Upper lobe of left lung (tissue), 6 donors: ENCODE measurements around the gene SLC4A8. TPM values are rescaled to one million over a fixed set of nuclear protein-coding genes. Genes with fewer than 3 reads are reported as not detected.

Experiments used
- ATAC-seq, 2 donors: fragments of 200-7000 bp; cut with Tn5 transposase; one replicate each; pipeline ENCODE4 v1.9.1; 2022; ENCODE audit warnings: mild to moderate bottlenecking in 2 of 2, moderate library complexity in 2 of 2; ENCODE audit not compliant: low FRiP score in 2 of 2
- DNase-seq, 2 donors: peaks; one replicate each; pipeline ENCODE4 v3.0.0-alpha.2; 2019 to 2020
- H3K27ac ChIP-seq, 4 donors: fragments of 200-600 bp; sonication (generic); one replicate each; pipeline ENCODE4 v1.5.1; 2016 to 2019
- H3K27me3 ChIP-seq, 4 donors: fragments of 200-600 bp; sonication (generic); one replicate each; pipeline ENCODE4 v1.5.1; 2017 to 2019
- H3K36me3 ChIP-seq, 4 donors: fragments of 200-600 bp; sonication (generic); one replicate each; pipeline ENCODE4 v1.5.1; 2016 to 2019
- H3K4me1 ChIP-seq, 4 donors: fragments of 200-600 bp; sonication (generic); one replicate each; pipeline ENCODE4 v1.5.1; 2018 to 2019
- H3K4me3 ChIP-seq, 4 donors: fragments of 200-600 bp; sonication (generic); one replicate each; pipeline ENCODE4 v1.5.1; 2017 to 2019; ENCODE audit warnings: mild to moderate bottlenecking in 2 of 4, moderate library complexity in 1 of 4
- H3K9me3 ChIP-seq, 4 donors: fragments of 200-600 bp; sonication (generic); one replicate each; pipeline ENCODE4 v1.5.1; 2018 to 2019
- EP300 ChIP-seq, 4 donors: sonication (generic); formaldehyde crosslinking; IDR thresholded peaks; one replicate each; pipeline ENCODE4 v1.5.1; 2017; ENCODE audit warnings: antibody characterized with exemption in 4 of 4, control low read depth in 2 of 4
- POLR2A ChIP-seq, 4 donors: fragments of 450-650 bp; IDR thresholded peaks; one replicate each; pipeline ENCODE4 v1.5.1; 2016 to 2017; ENCODE audit warnings: antibody characterized with exemption in 4 of 4, mild to moderate bottlenecking in 2 of 4
- POLR2AphosphoS5 ChIP-seq, 2 donors: sonication (generic); formaldehyde crosslinking; IDR thresholded peaks; one replicate each; pipeline ENCODE4 v1.5.1; 2017; ENCODE audit warnings: antibody characterized with exemption in 2 of 2
- WGBS, 2 donors: methylation state at CpG; one replicate each; pipeline ENCODE4 v1.1.5; 2017 to 2018; 5-methylcytosine and 5-hydroxymethylcytosine counted together
- total RNA-seq, 6 donors: library from RNA; depleted of rRNA in 4 of 6; stranded (reverse); fragments of >200 nt in 4 of 6; gene quantifications; one replicate each; pipeline versions ENCODE4 v1.1.0 to v1.2.1, GENCODE V29; 2016 to 2021
- TF ChIP-seq, protein P1 (sequence below), 6 experiments: fragments of 450-650 bp in 4 of 6; fragments of 200-600 bp in 2 of 6; sonication (generic) in 2 of 6; IDR thresholded peaks; one replicate each; pipeline ENCODE4 v1.5.1; 2016 to 2019; ENCODE audit warnings: antibody characterized with exemption in 6 of 6
- donor health status: DM: no; HTN: no; CAD: no; lungs with moderate emphysema.
- donor health status: DM: no; HTN: yes; CAD: no; lungs with severe emphysema.

Gene SLC4A8
- total RNA-seq, 6 donors from 2014 or later: 2.3 to 13.5 (median 7.4) TPM

GRCh38 chr12:51524386-51524901, 99.8 kb downstream of the SLC4A8 start:
- no peaks in the 10 kb centered on the region for H3K27me3 ChIP-seq
- H3K27ac ChIP-seq: no peak overlapping the region
- no peaks in the 10 kb centered on the region for H3K9me3 ChIP-seq
- 48 to 70% methylated on average over 4 to 6 of the region's 6 CpGs for WGBS, 2 donors
- H3K4me1 ChIP-seq: no peaks in the 10 kb centered on the region
- no peaks in the 10 kb centered on the region for H3K36me3 ChIP-seq
- DNase-seq: no peak
- H3K4me3 ChIP-seq: no peak overlapping the region
- no peak for TF ChIP-seq EP300 (IDR thresholded peaks at IDR 0.05)
- TF ChIP-seq, protein P1, sequence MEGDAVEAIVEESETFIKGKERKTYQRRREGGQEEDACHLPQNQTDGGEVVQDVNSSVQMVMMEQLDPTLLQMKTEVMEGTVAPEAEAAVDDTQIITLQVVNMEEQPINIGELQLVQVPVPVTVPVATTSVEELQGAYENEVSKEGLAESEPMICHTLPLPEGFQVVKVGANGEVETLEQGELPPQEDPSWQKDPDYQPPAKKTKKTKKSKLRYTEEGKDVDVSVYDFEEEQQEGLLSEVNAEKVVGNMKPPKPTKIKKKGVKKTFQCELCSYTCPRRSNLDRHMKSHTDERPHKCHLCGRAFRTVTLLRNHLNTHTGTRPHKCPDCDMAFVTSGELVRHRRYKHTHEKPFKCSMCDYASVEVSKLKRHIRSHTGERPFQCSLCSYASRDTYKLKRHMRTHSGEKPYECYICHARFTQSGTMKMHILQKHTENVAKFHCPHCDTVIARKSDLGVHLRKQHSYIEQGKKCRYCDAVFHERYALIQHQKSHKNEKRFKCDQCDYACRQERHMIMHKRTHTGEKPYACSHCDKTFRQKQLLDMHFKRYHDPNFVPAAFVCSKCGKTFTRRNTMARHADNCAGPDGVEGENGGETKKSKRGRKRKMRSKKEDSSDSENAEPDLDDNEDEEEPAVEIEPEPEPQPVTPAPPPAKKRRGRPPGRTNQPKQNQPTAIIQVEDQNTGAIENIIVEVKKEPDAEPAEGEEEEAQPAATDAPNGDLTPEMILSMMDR (IDR thresholded peaks at IDR 0.05): no peak
- no peak for TF ChIP-seq POLR2A (IDR thresholded peaks at IDR 0.05)
- TF ChIP-seq POLR2AphosphoS5 (IDR thresholded peaks at IDR 0.05): no peak
- ATAC-seq: no peak

DNA sequence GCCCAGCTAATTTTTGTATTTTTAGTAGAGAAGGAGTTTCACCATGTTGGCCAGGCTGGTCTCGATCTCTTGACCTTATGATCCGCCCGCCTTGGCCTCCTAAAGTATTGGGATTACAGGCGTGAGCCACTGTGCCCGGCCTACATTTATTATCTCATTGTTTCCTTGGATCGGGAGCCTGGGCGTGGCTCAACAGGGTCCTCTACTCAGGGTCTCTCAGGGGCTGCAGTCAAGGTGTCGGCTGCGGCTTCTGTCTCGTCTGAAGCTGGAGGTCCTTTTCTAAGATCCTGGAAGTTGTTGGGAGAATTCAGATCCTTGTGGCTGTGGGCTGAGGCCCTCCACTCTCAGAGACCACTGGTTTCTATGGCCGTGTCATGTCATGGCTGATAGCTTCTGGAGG, 100.9 kb downstream of the SLC4A8 start:
- WGBS, 2 donors: 90 to 95% methylated on average over 11 of the region's 11 CpGs
- Histone ChIP-seq H3K27me3 (no peaks in the 10 kb centered on the region), H3K9me3 (no peaks in the 10 kb centered on the region), H3K4me3 (no peak overlapping the region), H3K36me3 (no peaks in the 10 kb centered on the region), H3K4me1 (no peaks in the 10 kb centered on the region), H3K27ac (no peak overlapping the region)
- ATAC-seq (no peak), DNase-seq (no peak)
- TF ChIP-seq EP300 (IDR thresholded peaks at IDR 0.05) (no peak), POLR2AphosphoS5 (IDR thresholded peaks at IDR 0.05) (no peak), POLR2A (IDR thresholded peaks at IDR 0.05) (no peak)
- TF ChIP-seq, protein P1 (IDR thresholded peaks at IDR 0.05): no peak

DNA sequence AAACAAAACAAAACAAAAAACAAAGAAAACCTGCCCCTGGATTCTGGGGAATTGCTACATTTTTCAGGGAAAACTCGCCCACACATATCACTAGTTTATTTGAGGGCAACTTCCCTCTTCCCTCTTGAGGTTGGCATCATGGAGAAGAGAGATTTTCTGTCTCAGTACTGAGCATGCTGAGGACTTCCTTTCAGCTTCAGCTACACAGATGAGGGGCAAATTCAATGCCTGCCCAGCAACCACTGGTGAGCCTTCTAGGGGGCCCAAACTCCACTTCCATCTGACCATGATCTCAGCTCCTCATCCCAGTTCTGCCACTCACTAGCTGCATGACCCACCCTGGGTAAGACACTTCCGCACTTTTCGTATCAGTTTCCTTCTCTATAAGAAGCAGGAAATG, 103.3 kb downstream of the SLC4A8 start:
- Histone ChIP-seq H3K36me3 (no peaks in the 10 kb centered on the region), H3K4me1 (peaks cover 3 to 10% (median 5%) of the 10 kb centered on the region in 4 donors), H3K9me3 (no peaks in the 10 kb centered on the region), H3K27me3 (no peaks in the 10 kb centered on the region), H3K27ac (no peak overlapping the region), H3K4me3 (no peak overlapping the region)
- ATAC-seq: peak in 1 of 2 donors; percentile 28
- WGBS, 2 donors: 73 to 83% methylated on average over 3 of the region's 3 CpGs
- no peak for DNase-seq
- TF ChIP-seq POLR2A (IDR thresholded peaks at IDR 0.05) (no peak), POLR2AphosphoS5 (IDR thresholded peaks at IDR 0.05) (no peak), EP300 (IDR thresholded peaks at IDR 0.05) (no peak)
- TF ChIP-seq, protein P1 (IDR thresholded peaks at IDR 0.05): no peak

DNA sequence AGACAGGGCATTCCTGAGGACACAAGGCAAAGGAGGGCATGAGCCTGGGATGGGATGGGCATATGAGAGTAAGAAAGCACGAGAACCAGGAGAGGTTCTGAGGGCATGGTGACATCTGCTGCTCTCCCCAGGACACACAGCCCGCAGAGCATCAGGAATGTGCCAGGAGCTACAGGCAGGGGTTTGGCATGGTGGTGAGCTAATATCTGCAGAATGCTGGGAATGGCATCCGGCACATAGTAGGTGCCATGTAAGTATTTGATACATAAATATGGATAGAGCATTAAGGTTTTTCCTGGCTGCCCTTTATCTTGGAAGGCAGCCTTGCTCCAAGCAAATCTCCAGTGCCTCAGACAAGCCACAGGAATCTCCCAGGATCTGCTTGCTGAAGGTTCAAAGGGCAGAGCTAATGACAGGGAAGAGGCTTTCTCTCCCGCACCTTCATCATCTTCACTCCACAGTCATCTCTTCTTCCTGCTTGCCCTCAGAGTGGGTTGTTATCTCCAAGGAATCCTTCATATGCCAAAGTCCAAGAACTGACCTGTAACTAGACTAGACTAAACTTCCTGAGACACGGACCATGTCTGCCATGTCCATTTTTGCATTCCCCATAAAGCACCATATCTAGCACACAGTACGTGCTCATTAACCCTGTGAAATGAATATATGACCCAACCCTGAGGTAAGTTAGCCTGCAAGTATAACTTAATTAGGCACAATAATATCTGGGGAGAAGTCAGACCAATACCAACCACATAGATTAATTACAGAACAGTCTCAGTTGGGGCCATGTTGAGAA, 104.4 kb downstream of the SLC4A8 start:
- ATAC-seq (no peak), DNase-seq (no peak)
- TF ChIP-seq, protein P1 (IDR thresholded peaks at IDR 0.05): no peak
- TF ChIP-seq POLR2A (IDR thresholded peaks at IDR 0.05) (no peak), POLR2AphosphoS5 (IDR thresholded peaks at IDR 0.05) (no peak), EP300 (IDR thresholded peaks at IDR 0.05) (no peak)
- no peaks in the 10 kb centered on the region for H3K36me3 ChIP-seq
- no peaks in the 10 kb centered on the region for H3K27me3 ChIP-seq
- 91 to 92% methylated on average over 6 of the region's 6 CpGs for WGBS, 2 donors
- no peaks in the 10 kb centered on the region for H3K9me3 ChIP-seq
- peaks cover 3 to 10% (median 5%) of the 10 kb centered on the region in 4 donors for H3K4me1 ChIP-seq
- H3K4me3 ChIP-seq: no peak overlapping the region
- H3K27ac ChIP-seq: no peak overlapping the region

DNA sequence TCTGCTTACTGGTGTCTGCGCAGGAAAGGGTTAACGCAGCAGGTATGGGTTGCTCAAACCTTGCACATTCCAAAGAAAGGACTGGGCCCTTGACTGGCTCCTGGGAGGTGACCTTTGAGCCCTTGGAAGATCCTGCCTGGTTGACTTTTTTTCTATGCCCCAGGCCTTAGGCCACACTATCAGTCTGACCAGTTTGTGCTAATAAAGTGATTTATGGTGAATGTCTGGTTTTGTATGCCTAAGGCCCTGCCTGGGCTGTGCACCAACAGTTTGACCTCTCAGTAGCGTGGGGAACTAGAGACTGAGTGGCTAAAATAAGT, 105.0 kb downstream of the SLC4A8 start:
- H3K36me3 ChIP-seq: no peaks in the 10 kb centered on the region
- peaks cover 3 to 10% (median 5%) of the 10 kb centered on the region in 4 donors for H3K4me1 ChIP-seq
- no peak for ATAC-seq
- H3K9me3 ChIP-seq: no peaks in the 10 kb centered on the region
- no peak overlapping the region for H3K4me3 ChIP-seq
- 87 to 88% methylated on average over 3 of the region's 3 CpGs for WGBS, 2 donors
- H3K27me3 ChIP-seq: no peaks in the 10 kb centered on the region
- TF ChIP-seq EP300 (IDR thresholded peaks at IDR 0.05) (no peak), POLR2A (IDR thresholded peaks at IDR 0.05) (no peak), POLR2AphosphoS5 (IDR thresholded peaks at IDR 0.05) (no peak)
- TF ChIP-seq, protein P1 (IDR thresholded peaks at IDR 0.05): no peak
- DNase-seq: no peak
- no peak overlapping the region for H3K27ac ChIP-seq
